GM12878 (cell line): Measurements from ENCODE around the gene ZNF513. TPM values are rescaled to one million over a fixed set of nuclear protein-coding genes. Genes with fewer than 3 reads are reported as not detected.

Experiments used
- ATAC-seq: fragments of 200-7000 bp; cut with Tn5 transposase; 3 replicates; pipeline ENCODE4 v1.9.1; 2020; ENCODE audit warnings: mild to moderate bottlenecking, moderate library complexity
- BruUV-seq: library from RNA; stranded (reverse); fragments of 400-500 nt; replicated peaks from 2 replicates; lab custom pipeline; 2021; lab: Mats Ljungman, UMichigan
- CTCF ChIA-PET: fragments of 300-600 bp; sonication (Branson Sonifier 250); formaldehyde crosslinking; extraction: SDS; loops from one replicate; lab custom pipeline; 2021; ENCODE audit warnings: inconsistent platforms; lab: Yijun Ruan, JAX
- POLR2A ChIA-PET: fragments of 350-600 bp; formaldehyde crosslinking; extraction: SDS; loops from one replicate; lab custom pipeline; 2021; ENCODE audit warnings: inconsistent platforms; lab: Charles Lee
- RAD21 ChIA-PET: fragments of 300-600 bp; sonication (Branson Sonifier 250); formaldehyde crosslinking; loops from one replicate; lab custom pipeline; 2023; ENCODE audit warnings: antibody characterized with exemption; ENCODE audit not compliant: unreplicated experiment; lab: Charles Lee
- SMC1A ChIA-PET: fragments of 300-600 bp; sonication (Branson Sonifier 250); formaldehyde crosslinking; loops from one replicate; lab custom pipeline; 2023; ENCODE audit not compliant: unreplicated experiment, uncharacterized antibody; lab: Charles Lee
- DNase-seq: peaks from one replicate; pipeline ENCODE4 v3.0.0-alpha.2; 2011; ENCODE audit warnings: low read depth, low spot score
- FAIRE-seq: peaks from 3 replicates; lab custom pipeline; 2011; peaks lifted over from hg19 to GRCh38; lab: Jason Lieb, UNC
- H2AFZ ChIP-seq: 2 replicates; pipeline ENCODE4 v1.6.0; 2011; ENCODE audit warnings: low read depth, low read length, control low read depth; ENCODE audit not compliant: control insufficient read depth
- H3K27ac ChIP-seq: 2 replicates; pipeline ENCODE4 v1.5.1; 2011; ENCODE audit warnings: control low read depth; ENCODE audit not compliant: control insufficient read depth, insufficient read depth
- H3K27me3 ChIP-seq, 2 experiments: replicated peaks in 1 of 2; 2 replicates each; pipeline versions ENCODE4 v1.6.0 to v1.6.1; 2011; ENCODE audit warnings: low read length in 1 of 2; ENCODE audit not compliant: control insufficient read depth in 2 of 2, insufficient read depth in 2 of 2
- H3K36me3 ChIP-seq, 2 experiments: 2 replicates each; pipeline ENCODE4 v1.5.1; 2011; ENCODE audit warnings: low read length in 1 of 2; ENCODE audit not compliant: control insufficient read depth in 2 of 2, insufficient read depth in 2 of 2
- H3K4me1 ChIP-seq: 2 replicates; pipeline ENCODE4 v1.6.1; 2011; ENCODE audit warnings: mild to moderate bottlenecking, low read length, moderate library complexity, mixed read lengths; ENCODE audit not compliant: control insufficient read depth, insufficient read depth
- H3K4me2 ChIP-seq: 2 replicates; pipeline ENCODE4 v1.6.0; 2011; ENCODE audit warnings: control low read depth; ENCODE audit not compliant: control insufficient read depth, insufficient read depth
- H3K4me3 ChIP-seq: fragments of 200-600 bp; sonication (generic); 2 replicates; pipeline ENCODE4 v1.5.1; 2016
- H3K79me2 ChIP-seq: 2 replicates; pipeline ENCODE4 v1.6.0; 2011; ENCODE audit warnings: low read length; ENCODE audit not compliant: control insufficient read depth, insufficient read depth
- H3K9ac ChIP-seq: 2 replicates; pipeline ENCODE4 v1.8.0; 2011; ENCODE audit warnings: low read length, control low read depth, mixed read lengths; ENCODE audit not compliant: control insufficient read depth, insufficient read depth
- H3K9me3 ChIP-seq: replicated peaks from 3 replicates; pipeline ENCODE4 v1.5.1; 2011; ENCODE audit warnings: mild to moderate bottlenecking, low read length; ENCODE audit not compliant: control insufficient read depth, insufficient read depth
- H4K20me1 ChIP-seq: 2 replicates; pipeline ENCODE4 v1.6.0; 2011; ENCODE audit not compliant: control insufficient read depth, insufficient read depth
- CBX3 ChIP-seq: fragments of 200-600 bp; sonication (generic); IDR thresholded peaks from 2 replicates; pipeline ENCODE4 v1.6.1; 2016; ENCODE audit warnings: low read depth, borderline replicate concordance
- NFYA ChIP-seq: IDR thresholded peaks from 2 replicates; pipeline ENCODE4 v1.6.1; 2011; ENCODE audit warnings: low read depth, mild to moderate bottlenecking, low read length, improper control_type of control experiment, borderline replicate concordance
- POLR2A ChIP-seq: IDR thresholded peaks from 2 replicates; pipeline ENCODE4 v1.6.1; 2011; ENCODE audit warnings: low read depth, mild to moderate bottlenecking, low read length
- RBBP5 ChIP-seq: fragments of 200-600 bp; sonication (generic); conservative IDR thresholded peaks from 2 replicates; pipeline ENCODE4 v1.6.1; 2016
- STAT1 ChIP-seq: fragments of 450-650 bp; conservative IDR thresholded peaks from 2 replicates; pipeline ENCODE4 v1.6.1; 2014; ENCODE audit warnings: antibody characterized with exemption, mild to moderate bottlenecking
- WGBS: methylation state at CpG from one replicate; pipeline ENCODE4 v1.1.6; 2016; ENCODE audit warnings: low lambda C conversion rate; ENCODE audit not compliant: insufficient replicate concordance, insufficient coverage; ENCODE audit errors: missing lambda C conversion rate; 5-methylcytosine and 5-hydroxymethylcytosine counted together
- in situ Hi-C: fragments of 300-500 bp; cut with MboI; formaldehyde crosslinking; loops from 9 replicates; pipeline ENCODE4 v1.14.3; 2018; ENCODE audit warnings: mixed read lengths
- intact Hi-C: fragments of 100-400 bp; cut with micrococcal nuclease; formaldehyde crosslinking; loops from one replicate; pipeline ENCODE4 v1.14.2; 2022; ENCODE audit not compliant: unreplicated experiment
- polyA plus RNA-seq, 11 experiments: library from polyadenylated mRNA; depleted of rRNA in 4 of 11; unstranded in 6 of 11; stranded (reverse) in 5 of 11; fragments of >200 nt; fragmentation: Nextera tagmentation in 4 of 11; fragmentation: Illumina TruSeq in 1 of 11; extraction: Ambion mirVana in 4 of 11; extraction: Trizol in 1 of 11; gene quantifications; 1 replicate in 1 of 11; 2 replicates in 10 of 11; pipeline versions ENCODE4 v1.2.1 to v1.2.3, GENCODE V29; 2011 to 2016; ENCODE audit warnings: inconsistent platforms in 2 of 11, missing spikeins in 2 of 11, low read depth in 1 of 11
- total RNA-seq, 4 experiments: library from RNA; depleted of rRNA in 3 of 4; stranded (reverse); fragments of >200 nt in 3 of 4; fragmentation: Illumina TruSeq in 1 of 4; extraction: Trizol in 1 of 4; gene quantifications; 2 replicates each; pipeline versions ENCODE4 v1.2.1 to v1.2.3, GENCODE V29; 2013 to 2021

ZNF513 gene
- total and polyA plus RNA-seq, 10 of the 15 experiments (the other 5 are each of a cell fraction or from before 2014, with no cell fraction given) = 0.06 to 16.4 (median 5.6) TPM

GRCh38 chr2:27420996-27421395, 40.5 kb upstream of the ZNF513 start:
- Histone ChIP-seq H3K4me1 (no peaks in the 10 kb centered on the region), H2AFZ (no peak overlapping the region), H3K36me3 (no peaks in the 10 kb centered on the region), H3K4me3 (no peak overlapping the region), H3K9me3 (no peaks in the 10 kb centered on the region), H3K27me3 (no peaks in the 10 kb centered on the region), H3K27ac (no peak overlapping the region), H3K4me2 (no peak overlapping the region), H4K20me1 (no peaks in the 10 kb centered on the region), H3K79me2 (no peaks in the 10 kb centered on the region), H3K9ac (no peak overlapping the region)
- ChIA-PET RAD21 (interaction anchor here (0.6 kb wide), 1 partner anchor 75 kb away, joined by 3 read pairs; no protein-coding TSS in a partner anchor), SMC1A (interaction anchor here (0.9 to 1.5 kb wide), 2 partner anchors 8 to 11 kb away, joined by 3 to 4 read pairs; partner anchors contain the start of gene PPM1G), CTCF (interaction anchor here (1.3 to 1.4 kb wide), 2 partner anchors 11 to 263 kb away, joined by 4 to 5 read pairs; partner anchors contain the start of gene PPM1G), POLR2A (no interaction called here)
- TF ChIP-seq NFYA = no peak
- no peak for TF ChIP-seq RBBP5
- TF ChIP-seq STAT1 = no peak
- in situ Hi-C loops = no loop called here
- FAIRE-seq (no peak), ATAC-seq (no peak), DNase-seq (no peak)
- no TSS peak for BruUV-seq
- intact Hi-C loops = no loop called here

DNA sequence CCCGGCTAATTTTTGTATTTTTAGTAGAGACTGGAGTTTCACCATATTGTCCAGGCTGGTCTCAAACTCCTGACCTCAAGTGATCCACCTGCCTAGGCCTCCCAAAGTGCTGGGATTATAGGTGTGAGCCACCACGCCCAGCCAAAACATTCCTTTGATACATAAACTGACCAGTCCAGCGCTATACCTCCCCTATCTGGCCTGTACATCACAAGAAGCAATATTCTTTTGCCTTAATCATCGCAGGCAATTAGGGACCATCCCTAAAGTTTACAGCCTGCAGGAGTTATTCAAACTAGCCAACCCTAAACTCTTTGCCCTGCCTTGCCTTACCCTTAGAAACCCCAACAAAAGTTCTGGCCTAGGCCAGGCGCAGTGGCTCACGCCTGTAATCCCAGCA, 35.6 kb upstream of the ZNF513 start:
- CTCF ChIA-PET = interaction anchor here (0.7 kb wide), 1 partner anchor 9 kb away, joined by 3 read pairs; no protein-coding TSS in a partner anchor
- Histone ChIP-seq H3K9ac (no peak overlapping the region), H2AFZ (no peak overlapping the region), H4K20me1 (no peaks in the 10 kb centered on the region), H3K4me1 (no peaks in the 10 kb centered on the region), H3K4me3 (no peak overlapping the region), H3K9me3 (no peaks in the 10 kb centered on the region), H3K36me3 (no peaks in the 10 kb centered on the region), H3K4me2 (no peak overlapping the region), H3K79me2 (no peaks in the 10 kb centered on the region), H3K27me3 (no peaks in the 10 kb centered on the region), H3K27ac (no peak overlapping the region)
- TF ChIP-seq POLR2A (no peak), CBX3 (no peak)
- no TSS peak for BruUV-seq
- in situ Hi-C loops = no loop called here
- SMC1A ChIA-PET = no interaction called here
- intact Hi-C loops = no loop called here
- DNase-seq (no peak), FAIRE-seq (no peak), ATAC-seq (no peak)
- 63% methylated on average over 6 of the region's 6 CpGs for WGBS
- RAD21 ChIA-PET = no interaction called here
- POLR2A ChIA-PET = no interaction called here
